HG03095 (cell line): ENCODE results near the gene SPTB.

Experiments
- ATAC-seq: cut with Tn5 transposase; IDR thresholded peaks from one replicate; pipeline ENCODE4 v1.9.1; 2021; ENCODE audit warnings: moderate library complexity; ENCODE audit not compliant: unreplicated experiment

SPTB gene

GRCh38 chr14:64792871-64793560 lies 86.7 kb downstream of the SPTB start:
- no peak for ATAC-seq

GRCh38 chr14:64792231-64792630 lies 87.5 kb downstream of the SPTB start:
- ATAC-seq, result no peak

GRCh38 chr14:64790478-64790877 lies 89.2 kb downstream of the SPTB start:
- no peak for ATAC-seq

GRCh38 chr14:64789696-64790095 lies 90.0 kb downstream of the SPTB start:
- ATAC-seq, result no peak

GRCh38 chr14:64788706-64789105 lies 91.0 kb downstream of the SPTB start:
- no peak for ATAC-seq

- no peak for ATAC-seq
These were observed 92.1 kb downstream of the SPTB start for GRCh38 chr14:64787619-64788018.

GRCh38 chr14:64786296-64787149 lies 93.2 kb downstream of the SPTB start:
- ATAC-seq, result no peak

- ATAC-seq, result no peak
These were observed 95.7 kb downstream of the SPTB start for GRCh38 chr14:64784006-64784405.

- ATAC-seq, result no peak
These were observed 97.5 kb downstream of the SPTB start for GRCh38 chr14:64782196-64782595.

- no peak for ATAC-seq
These were observed 100.2 kb downstream of the SPTB start for GRCh38 chr14:64779472-64779871.

GRCh38 chr14:64778104-64778754 lies 101.5 kb downstream of the SPTB start:
- ATAC-seq, result no peak

- ATAC-seq, result no peak
These were observed 102.2 kb downstream of the SPTB start for GRCh38 chr14:64777461-64777860.

GRCh38 chr14:64775081-64775777 lies 104.5 kb downstream of the SPTB start:
- ATAC-seq, result no peak

- ATAC-seq, result no peak
These were observed 105.4 kb downstream of the SPTB start for GRCh38 chr14:64774272-64774671.

GRCh38 chr14:64773577-64773976 lies 106.1 kb downstream of the SPTB start:
- ATAC-seq, result no peak

GRCh38 chr14:64773046-64773445 lies 106.7 kb downstream of the SPTB start:
- ATAC-seq, result no peak

- ATAC-seq, result no peak
These were observed 107.2 kb downstream of the SPTB start for GRCh38 chr14:64772397-64772950.

- no peak for ATAC-seq
These were observed 108.5 kb downstream of the SPTB start for GRCh38 chr14:64771161-64771560.

- no peak for ATAC-seq
These were observed 109.0 kb downstream of the SPTB start for GRCh38 chr14:64770751-64771150.

- ATAC-seq, result no peak
These were observed 110.3 kb downstream of the SPTB start for GRCh38 chr14:64769096-64770020.
